WERI-Rb-1 (cell line): ENCODE results near the gene CNR2.
A peak's percentile ranks its signal among the peaks of the same experiment; 100 is the strongest.
"Not testable (repeated sequence)": the region's sequence is repeated elsewhere in the genome, so short reads cannot be mapped to it uniquely, and the experiment has no call there.

ENCODE experiments used
- DNase-seq: peaks from one replicate; pipeline ENCODE4 v3.0.0-alpha.2; 2020
- H3K27ac ChIP-seq: fragments of 250-450 bp; sonication (Bioruptor Pico); 2 replicates; pipeline ENCODE4 v1.5.1; 2020; ENCODE audit warnings: mild to moderate bottlenecking, moderate library complexity
- H3K27me3 ChIP-seq: fragments of 250-450 bp; sonication (Bioruptor Pico); 2 replicates; pipeline ENCODE4 v1.5.1; 2021; ENCODE audit warnings: mild to moderate bottlenecking, low read depth, moderate library complexity; ENCODE audit not compliant: insufficient read depth, severe bottlenecking
- H3K36me3 ChIP-seq: fragments of 250-450 bp; sonication (Bioruptor Pico); 2 replicates; pipeline ENCODE4 v1.5.1; 2020; ENCODE audit warnings: mild to moderate bottlenecking, moderate library complexity
- H3K4me3 ChIP-seq: 2 replicates; pipeline ENCODE4 v1.5.1; 2011; ENCODE audit warnings: low read depth, mild to moderate bottlenecking, control low read depth, low read length
- H3K9me3 ChIP-seq: fragments of 250-450 bp; sonication (Bioruptor Pico); 2 replicates; pipeline ENCODE4 v1.5.1; 2021; ENCODE audit warnings: mild to moderate bottlenecking, moderate library complexity; ENCODE audit not compliant: severe bottlenecking
- TF ChIP-seq, protein P1 (sequence below): IDR thresholded peaks from 2 replicates; pipeline ENCODE4 v1.5.1; 2011; ENCODE audit warnings: low read depth, mild to moderate bottlenecking, control low read depth, inconsistent platforms, low read length

The CNR2 gene

DNA sequence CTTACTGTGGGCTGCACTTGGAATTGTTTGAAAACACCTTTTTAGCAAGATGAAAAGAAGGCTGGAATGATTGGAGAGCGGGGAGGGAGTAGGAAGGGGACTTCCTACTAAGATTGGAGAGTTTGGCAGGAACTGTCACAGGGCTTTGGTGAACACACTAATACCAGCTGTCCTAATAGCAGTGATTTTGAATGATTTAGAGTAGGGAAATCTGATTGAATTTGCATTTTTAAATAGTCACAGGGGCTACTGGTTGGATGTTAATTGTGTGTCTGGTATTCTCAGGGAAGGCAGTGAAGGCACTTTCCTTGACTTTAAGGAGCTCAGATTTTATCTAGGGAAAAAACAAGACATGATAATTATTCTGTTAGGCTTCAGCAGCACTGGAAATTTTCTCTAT lies 85.4 kb downstream of the CNR2 start:
- Histone ChIP-seq H3K36me3 (no peaks in the 10 kb centered on the region; the same call in 1 of the 2 replicates), H3K27ac (no peak overlapping the region), H3K9me3 (no peaks in the 10 kb centered on the region), H3K4me3 (no peak overlapping the region), H3K27me3 (no peaks in the 10 kb centered on the region)
- TF ChIP-seq, protein P1, sequence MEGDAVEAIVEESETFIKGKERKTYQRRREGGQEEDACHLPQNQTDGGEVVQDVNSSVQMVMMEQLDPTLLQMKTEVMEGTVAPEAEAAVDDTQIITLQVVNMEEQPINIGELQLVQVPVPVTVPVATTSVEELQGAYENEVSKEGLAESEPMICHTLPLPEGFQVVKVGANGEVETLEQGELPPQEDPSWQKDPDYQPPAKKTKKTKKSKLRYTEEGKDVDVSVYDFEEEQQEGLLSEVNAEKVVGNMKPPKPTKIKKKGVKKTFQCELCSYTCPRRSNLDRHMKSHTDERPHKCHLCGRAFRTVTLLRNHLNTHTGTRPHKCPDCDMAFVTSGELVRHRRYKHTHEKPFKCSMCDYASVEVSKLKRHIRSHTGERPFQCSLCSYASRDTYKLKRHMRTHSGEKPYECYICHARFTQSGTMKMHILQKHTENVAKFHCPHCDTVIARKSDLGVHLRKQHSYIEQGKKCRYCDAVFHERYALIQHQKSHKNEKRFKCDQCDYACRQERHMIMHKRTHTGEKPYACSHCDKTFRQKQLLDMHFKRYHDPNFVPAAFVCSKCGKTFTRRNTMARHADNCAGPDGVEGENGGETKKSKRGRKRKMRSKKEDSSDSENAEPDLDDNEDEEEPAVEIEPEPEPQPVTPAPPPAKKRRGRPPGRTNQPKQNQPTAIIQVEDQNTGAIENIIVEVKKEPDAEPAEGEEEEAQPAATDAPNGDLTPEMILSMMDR, result no peak
- no peak for DNase-seq

DNA sequence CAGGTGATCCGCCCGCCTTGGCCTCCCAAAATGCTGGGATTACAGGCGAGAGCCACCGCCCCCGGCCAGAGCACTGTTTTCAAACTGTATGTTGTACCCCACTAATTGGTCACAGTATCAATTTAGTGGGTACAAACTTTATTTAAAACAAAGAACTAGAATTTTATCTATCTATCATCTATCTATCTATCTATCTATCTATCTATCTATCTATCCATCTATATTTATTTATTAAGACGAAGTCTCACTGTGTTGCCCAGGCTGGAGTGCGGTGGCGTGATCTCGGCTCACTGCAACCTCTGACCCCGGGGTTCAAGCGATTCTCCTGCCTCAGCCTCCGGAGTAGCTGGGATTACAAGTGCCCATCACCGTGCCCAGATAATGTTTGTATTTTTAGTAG lies 86.6 kb downstream of the CNR2 start:
- H3K4me3 ChIP-seq, H3K27me3 ChIP-seq, DNase-seq, H3K27ac ChIP-seq, H3K36me3 ChIP-seq, H3K9me3 ChIP-seq: not testable (repeated sequence)

DNA sequence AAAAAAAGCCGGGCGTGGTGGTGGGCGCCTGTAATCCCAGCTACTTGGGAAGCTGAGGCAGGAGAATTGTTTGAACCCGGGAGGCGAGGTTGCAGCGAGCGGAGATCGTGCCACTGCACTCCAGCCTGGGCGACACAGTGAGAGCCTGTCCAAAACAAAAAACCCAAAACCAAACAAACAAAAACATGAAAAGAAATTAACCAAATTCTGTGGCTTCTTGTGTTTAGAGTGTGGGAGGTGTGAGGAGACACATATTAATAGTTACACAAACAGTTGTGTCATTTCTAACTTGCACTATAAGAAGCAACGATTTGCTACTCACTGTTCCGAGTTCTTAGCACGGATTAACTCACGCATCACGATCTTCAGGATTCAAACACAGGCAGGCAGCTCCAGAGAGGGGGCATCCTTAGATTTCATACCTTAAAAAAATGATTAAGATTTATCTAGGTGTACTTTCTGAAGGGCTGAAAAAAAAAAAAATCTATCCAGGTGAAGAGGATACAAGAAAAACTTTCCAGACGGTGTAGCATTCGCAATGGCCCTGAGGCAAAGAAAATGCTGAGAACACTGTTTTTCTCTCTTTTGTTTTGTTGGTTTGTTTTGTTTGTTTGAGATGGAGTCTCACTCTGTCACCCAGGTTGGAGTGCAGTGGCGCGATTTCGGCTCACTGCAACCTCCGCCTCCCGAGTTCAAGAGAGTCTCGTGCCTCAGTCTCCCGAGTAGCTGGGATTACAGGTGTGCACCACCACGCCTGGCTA lies 87.2 kb downstream of the CNR2 start:
- peak overlapping the region; percentile 90 for H3K27ac ChIP-seq
- H3K9me3 ChIP-seq, result no peaks in the 10 kb centered on the region
- peak overlapping the region; percentile 98 for H3K4me3 ChIP-seq
- DNase-seq, result no peak
- TF ChIP-seq, protein P1, result no peak
- no peaks in the 10 kb centered on the region for H3K27me3 ChIP-seq
- no peaks in the 10 kb centered on the region; the same call in 1 of the 2 replicates for H3K36me3 ChIP-seq

DNA sequence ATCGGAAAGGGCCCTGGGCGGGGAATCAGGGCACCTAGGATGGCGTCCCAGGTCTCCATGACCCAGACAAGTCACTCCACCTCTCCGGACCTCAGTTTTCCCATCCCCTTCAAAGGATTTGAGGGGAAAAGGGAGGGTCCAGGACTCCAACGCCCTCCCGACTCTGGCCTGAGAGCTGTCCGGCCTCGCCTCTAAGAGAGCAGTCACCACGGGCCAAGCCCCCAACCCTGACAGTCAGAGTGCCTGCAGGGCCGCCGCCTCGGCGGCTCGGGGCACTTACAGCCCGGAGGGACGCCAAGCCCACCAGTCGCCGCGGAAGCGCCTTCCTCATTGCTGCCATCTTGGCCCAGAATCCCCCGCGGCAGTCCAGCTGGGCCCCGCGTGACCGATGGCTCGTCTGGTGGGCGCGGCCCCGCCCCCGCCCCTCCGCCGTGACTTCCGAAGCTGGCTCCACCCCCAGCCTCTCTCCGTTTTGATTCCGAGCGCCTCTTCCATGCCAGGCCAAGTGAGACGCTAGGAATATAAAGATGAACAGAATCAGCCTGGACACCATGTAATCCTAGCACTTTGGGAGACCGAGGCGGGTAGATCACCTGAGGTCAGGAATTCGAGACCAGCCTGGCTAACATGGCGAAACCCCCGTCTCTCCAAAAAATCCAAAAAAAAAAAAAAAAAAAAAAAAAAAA lies 87.9 kb downstream of the CNR2 start, which contains the start of gene HMGCL:
Gene HMGCL, minus strand, starts transcription at position 354 of the 686 bp plus-strand sequence. Its CDS starts 14 bp downstream, at position 340.
- TF ChIP-seq, protein P1, result no peak
- Histone ChIP-seq H3K9me3 (no peaks in the 10 kb centered on the region), H3K4me3 (peak within 1 kb of the TSS; percentile 98), H3K27me3 (no peaks in the 10 kb centered on the region), H3K27ac (peak within 1 kb of the TSS; percentile 90), H3K36me3 (no peaks in the 10 kb centered on the region; the same call in 1 of the 2 replicates)
- DNase-seq, result peak; percentile 91

DNA sequence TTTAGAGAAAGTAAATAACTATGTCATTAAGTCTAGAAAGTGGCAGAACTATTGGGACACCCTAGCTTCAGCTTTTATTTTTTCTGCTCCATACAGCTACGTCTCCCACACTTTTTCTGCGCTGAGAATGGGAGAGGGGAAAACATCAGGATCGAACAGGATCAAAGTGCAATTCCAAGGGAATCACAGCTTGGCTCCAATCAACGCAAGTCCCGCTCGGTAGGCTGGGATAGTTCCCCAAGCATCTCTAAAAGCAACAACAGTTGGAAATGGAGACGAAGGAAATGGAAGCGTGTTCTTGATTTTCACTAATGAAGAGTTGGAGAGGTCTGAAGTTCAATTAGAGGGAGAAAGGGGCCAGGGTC lies 88.5 kb downstream of the CNR2 start:
- peak overlapping the region; percentile 90 for H3K27ac ChIP-seq
- H3K4me3 ChIP-seq, result peak overlapping the region; percentile 98
- TF ChIP-seq, protein P1, result no peak
- H3K27me3 ChIP-seq, result no peaks in the 10 kb centered on the region
- H3K9me3 ChIP-seq, result no peaks in the 10 kb centered on the region
- no peaks in the 10 kb centered on the region; the same call in 1 of the 2 replicates for H3K36me3 ChIP-seq
- DNase-seq, result no peak

DNA sequence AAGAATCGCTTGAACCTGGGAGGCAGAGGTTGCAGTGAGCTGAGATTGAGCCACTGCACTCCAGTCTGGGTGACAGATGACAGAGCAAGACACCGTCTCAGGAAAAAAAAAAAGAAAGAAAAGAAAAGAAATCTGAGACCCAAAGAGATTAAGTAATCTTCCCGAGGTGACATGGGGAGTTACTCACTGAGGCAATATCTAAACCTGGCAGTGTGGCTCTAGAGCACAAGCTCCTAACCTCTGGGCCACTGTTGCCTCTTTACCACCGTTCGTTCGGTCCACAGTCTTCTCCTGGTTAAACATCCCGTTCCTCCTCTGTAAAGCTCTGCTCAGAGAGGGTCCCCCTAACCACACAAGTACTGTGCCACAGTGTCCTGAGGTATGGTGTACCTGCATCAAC lies 89.4 kb downstream of the CNR2 start:
- Histone ChIP-seq H3K9me3 (no peaks in the 10 kb centered on the region), H3K4me3 (no peak overlapping the region), H3K27me3 (no peaks in the 10 kb centered on the region), H3K27ac (no peak overlapping the region), H3K36me3 (no peaks in the 10 kb centered on the region; the same call in 1 of the 2 replicates)
- TF ChIP-seq, protein P1, result no peak
- no peak for DNase-seq
